Activated CD8-positive, alpha-beta memory T cell treated with anti-CD3 and anti-CD28 coated beads, Interleukin-2, amount 10 ng/mL, durations not matched to agents 7 days and 5 days (primary cell): Measurements from ENCODE around the gene KLHL21. TPM values are rescaled to one million over a fixed set of nuclear protein-coding genes. Genes with fewer than 3 reads are reported as not detected.
"Not testable (repeated sequence)": the region's sequence is repeated elsewhere in the genome, so short reads cannot be mapped to it uniquely, and the experiment has no call there.

ENCODE experiments used
- ATAC-seq: fragments of 150-1000 bp; cut with Tn5 transposase; one replicate; pipeline ENCODE4 v1.10.0; 2021; ENCODE audit warnings: moderate library complexity
- CTCF ChIA-PET: fragments of 350-600 bp; sonication (Branson Sonifier 250); formaldehyde crosslinking; loops from one replicate; lab custom pipeline; 2021; ENCODE audit warnings: antibody characterized with exemption; lab: Charles Lee
- DNase-seq: peaks from one replicate; pipeline ENCODE4 v3.0.0-alpha.2; 2020
- H3K27ac Mint-ChIP-seq: one replicate; pipeline ENCODE4 v1.8.0; 2021; ENCODE audit warnings: mild to moderate bottlenecking, mixed read lengths
- H3K27me3 Mint-ChIP-seq: one replicate; pipeline ENCODE4 v1.8.0; 2021; ENCODE audit warnings: mixed read lengths
- H3K36me3 Mint-ChIP-seq: one replicate; pipeline ENCODE4 v1.8.0; 2021; ENCODE audit warnings: mild to moderate bottlenecking, mixed read lengths
- H3K4me1 Mint-ChIP-seq: one replicate; pipeline ENCODE4 v1.8.0; 2021; ENCODE audit warnings: mixed read lengths
- H3K4me3 Mint-ChIP-seq: one replicate; pipeline ENCODE4 v1.8.0; 2021; ENCODE audit warnings: mild to moderate bottlenecking, moderate library complexity, mixed read lengths
- H3K9me3 Mint-ChIP-seq: one replicate; pipeline ENCODE4 v1.8.0; 2022; ENCODE audit warnings: low read depth, mixed read lengths
- total RNA-seq, 2 experiments: library from RNA; stranded (reverse); gene quantifications; one replicate each; pipeline ENCODE4 v1.2.3, GENCODE V29; 2021

The KLHL21 gene
- total RNA-seq, 2 experiments from 2014 or later, result 23.9 to 28.2 TPM

- no peaks in the 10 kb centered on the region for H3K9me3 Mint-ChIP-seq
- no peaks in the 10 kb centered on the region for H3K36me3 Mint-ChIP-seq
- CTCF ChIA-PET, result interaction anchor here (1.0 to 1.1 kb wide), 2 partner anchors 11 to 14 kb away, joined by 3 read pairs; partner anchors contain the start of gene ZBTB48
- H3K27ac Mint-ChIP-seq, result no peak overlapping the region
- H3K27me3 Mint-ChIP-seq, result no peaks in the 10 kb centered on the region
- no peak overlapping the region for H3K4me3 Mint-ChIP-seq
- no peaks in the 10 kb centered on the region for H3K4me1 Mint-ChIP-seq
- no peak for ATAC-seq
- no peak for DNase-seq
These were observed 33.6 kb downstream of the KLHL21 start for GRCh38 chr1:6569033-6569432.

DNA sequence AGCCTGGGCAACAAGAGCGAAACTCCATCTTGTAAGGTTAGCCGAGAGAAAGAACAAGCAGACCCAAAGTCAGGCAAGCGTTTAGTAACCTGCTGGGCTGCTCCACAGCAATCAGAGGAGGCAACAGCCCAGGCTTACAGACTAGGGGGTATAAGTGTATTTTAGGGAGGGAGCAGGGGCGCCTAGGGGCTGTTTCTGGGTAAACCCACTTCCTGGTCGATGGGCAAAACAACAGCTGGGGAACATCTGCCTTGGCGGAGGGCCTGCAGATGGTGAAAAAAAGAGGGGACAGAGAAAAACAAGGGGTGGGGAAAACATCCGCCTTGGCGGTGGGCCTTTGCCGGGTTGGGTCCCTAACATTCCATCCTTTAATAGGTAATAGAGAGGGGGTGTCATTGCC, 42.4 kb downstream of the KLHL21 start:
- Mint-ChIP-seq H3K4me1 (peaks cover 4% of the 10 kb centered on the region), H3K27ac (no peak overlapping the region), H3K36me3 (no peaks in the 10 kb centered on the region), H3K9me3 (no peaks in the 10 kb centered on the region), H3K27me3 (peaks cover 2% of the 10 kb centered on the region), H3K4me3 (no peak overlapping the region)
- ATAC-seq (no peak), DNase-seq (no peak)
- CTCF ChIA-PET, result interaction anchor here (0.7 to 1.3 kb wide), 3 partner anchors 40 to 641 kb away, joined by 3 read pairs; no protein-coding TSS in a partner anchor

GRCh38 chr1:6559161-6559560, 43.5 kb downstream of the KLHL21 start:
- CTCF ChIA-PET, result interaction anchor here (0.8 kb wide), 1 partner anchor 12 kb away, joined by 3 read pairs; no protein-coding TSS in a partner anchor
- peaks cover 11% of the 10 kb centered on the region for H3K4me1 Mint-ChIP-seq
- not testable (repeated sequence) for H3K27ac Mint-ChIP-seq, ATAC-seq, H3K9me3 Mint-ChIP-seq, H3K36me3 Mint-ChIP-seq, DNase-seq, H3K4me3 Mint-ChIP-seq, H3K27me3 Mint-ChIP-seq

DNA sequence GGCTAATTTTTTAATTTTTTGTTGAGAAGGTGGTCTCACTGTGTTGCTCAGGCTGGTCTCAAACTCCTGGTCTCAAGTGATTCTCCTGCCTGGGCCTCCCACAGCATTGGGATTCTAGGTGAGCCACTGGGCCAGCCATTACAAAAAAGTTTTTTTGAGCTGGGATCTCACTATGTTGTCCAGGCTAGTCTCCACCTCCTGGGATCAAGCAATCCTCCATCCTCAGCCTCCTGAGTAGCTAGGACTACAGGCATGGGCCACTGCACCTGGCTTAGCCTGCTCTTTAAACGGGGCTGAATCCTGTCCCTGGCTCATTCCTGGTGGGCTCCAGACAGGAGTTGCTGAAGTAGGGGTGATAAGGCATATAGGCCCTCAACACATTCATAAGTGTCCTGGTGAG, 45.1 kb downstream of the KLHL21 start:
- Mint-ChIP-seq H3K27ac (no peak overlapping the region), H3K27me3 (peaks cover 2% of the 10 kb centered on the region), H3K4me3 (no peak overlapping the region), H3K9me3 (no peaks in the 10 kb centered on the region), H3K36me3 (no peaks in the 10 kb centered on the region), H3K4me1 (peaks cover 17% of the 10 kb centered on the region)
- CTCF ChIA-PET, result interaction anchor here (1.1 to 1.3 kb wide), 2 partner anchors 34 to 88 kb away, joined by 3 to 4 read pairs; no protein-coding TSS in a partner anchor
- DNase-seq (no peak), ATAC-seq (no peak)

GRCh38 chr1:6554907-6555778, 47.5 kb downstream of the KLHL21 start, which contains the start of gene TAS1R1:
TSS of gene TAS1R1 (plus strand) at chr1:6555307. CDS start at chr1:6555374, 67 bp downstream.
- H3K4me1 Mint-ChIP-seq, result peaks cover 20% of the 10 kb centered on the region
- no peak for DNase-seq
- peaks cover 5% of the 10 kb centered on the region for H3K36me3 Mint-ChIP-seq
- ATAC-seq, result no peak
- H3K4me3 Mint-ChIP-seq, result peak within 1 kb of the TSS; percentile 76
- peak within 1 kb of the TSS; percentile 54 for H3K27ac Mint-ChIP-seq
- CTCF ChIA-PET, result interaction anchor here (0.7 to 3.0 kb wide), 39 partner anchors 11 to 238 kb away, joined by 3 to 33 read pairs (median 4); partner anchors contain the start of genes DNAJC11, KLHL21, PLEKHG5 and THAP3
- H3K9me3 Mint-ChIP-seq, result no peaks in the 10 kb centered on the region
- no peaks in the 10 kb centered on the region for H3K27me3 Mint-ChIP-seq

DNA sequence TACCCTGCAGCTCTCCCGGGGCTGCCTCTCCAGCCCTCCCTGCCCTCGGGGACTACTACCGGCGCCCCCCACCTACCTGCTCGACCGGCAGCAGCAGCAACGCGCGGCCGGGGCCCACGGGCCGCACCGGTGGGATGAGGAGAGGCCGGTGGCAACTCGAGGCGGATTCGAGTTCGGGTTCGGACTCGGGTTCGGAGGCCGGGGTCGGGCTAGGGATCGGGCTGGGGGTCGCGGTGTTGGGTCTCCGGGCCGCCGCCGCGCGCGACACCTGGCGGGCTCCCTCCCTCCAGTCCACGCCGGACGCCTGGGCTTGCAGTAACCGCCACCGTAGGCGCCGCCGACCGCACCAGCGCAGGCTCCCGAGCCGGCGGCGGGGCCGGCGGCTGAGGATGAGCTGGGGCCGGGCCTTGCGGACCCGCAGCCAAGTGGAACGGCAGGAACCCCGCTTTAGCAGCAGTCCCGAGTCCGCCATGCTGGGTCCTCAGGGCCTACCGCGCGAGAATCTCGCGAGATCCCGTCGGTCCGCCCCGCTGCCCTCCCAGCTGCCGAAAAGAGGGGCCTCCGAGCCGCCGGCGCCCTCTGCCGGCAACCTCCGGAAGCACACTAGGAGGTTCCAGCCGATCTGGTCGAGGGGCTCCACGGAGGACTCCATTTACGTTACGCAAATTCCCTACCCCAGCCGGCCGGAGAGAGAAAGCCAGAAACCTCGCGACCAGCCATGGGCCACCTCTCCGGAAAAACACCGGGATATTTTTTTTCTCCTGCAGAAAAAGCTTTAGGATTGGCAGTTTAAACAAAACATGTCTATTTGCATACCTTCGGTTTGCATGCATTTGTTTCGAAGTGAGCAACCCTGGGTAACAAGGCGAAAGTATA, 48.4 kb downstream of the KLHL21 start, which contains the start of gene NOL9:
Gene NOL9, minus strand, starts transcription at position 483 of the 876 bp plus-strand sequence. Its CDS starts 11 bp downstream, at position 472.
- Mint-ChIP-seq H3K27me3 (no peaks in the 10 kb centered on the region), H3K9me3 (no peaks in the 10 kb centered on the region), H3K36me3 (peaks cover 11% of the 10 kb centered on the region), H3K4me3 (peak within 1 kb of the TSS; percentile 76), H3K27ac (peak within 1 kb of the TSS; percentile 64), H3K4me1 (peaks cover 19% of the 10 kb centered on the region)
- DNase-seq (peak; percentile 97), ATAC-seq (peak; percentile 98)
- CTCF ChIA-PET, result interaction anchor here (0.7 to 3.0 kb wide), 40 partner anchors 10 to 237 kb away, joined by 3 to 33 read pairs (median 4); partner anchors contain the start of genes DNAJC11, KLHL21, PLEKHG5 and THAP3

GRCh38 chr1:6547301-6547700, 55.4 kb downstream of the KLHL21 start:
- Mint-ChIP-seq H3K4me1 (peaks cover 35% of the 10 kb centered on the region), H3K4me3 (no peak overlapping the region), H3K36me3 (peaks cover 48% of the 10 kb centered on the region), H3K27ac (peak overlapping the region; percentile 84), H3K27me3 (no peaks in the 10 kb centered on the region), H3K9me3 (no peaks in the 10 kb centered on the region)
- DNase-seq, result no peak
- CTCF ChIA-PET, result interaction anchor here (0.7 to 1.2 kb wide), 2 partner anchors 12 to 58 kb away, joined by 3 read pairs; no protein-coding TSS in a partner anchor
- no peak for ATAC-seq

- Mint-ChIP-seq H3K36me3 (peaks cover 50% of the 10 kb centered on the region), H3K27me3 (no peaks in the 10 kb centered on the region), H3K9me3 (no peaks in the 10 kb centered on the region), H3K4me1 (peaks cover 31% of the 10 kb centered on the region), H3K27ac (peak overlapping the region; percentile 84), H3K4me3 (no peak overlapping the region)
- ATAC-seq, result no peak
- CTCF ChIA-PET, result interaction anchor here (0.7 to 4.8 kb wide), 2 partner anchors 8 to 57 kb away, joined by 3 to 27 read pairs; partner anchors contain the start of genes NOL9 and TAS1R1
- DNase-seq, result no peak
These were observed 56.3 kb downstream of the KLHL21 start for GRCh38 chr1:6546326-6546725.

GRCh38 chr1:6545276-6546112, 57.2 kb downstream of the KLHL21 start:
- Mint-ChIP-seq H3K27ac (peak overlapping the region; percentile 84), H3K36me3 (peaks cover 54% of the 10 kb centered on the region), H3K4me1 (peaks cover 31% of the 10 kb centered on the region), H3K4me3 (no peak overlapping the region), H3K27me3 (no peaks in the 10 kb centered on the region), H3K9me3 (no peaks in the 10 kb centered on the region)
- CTCF ChIA-PET, result interaction anchor here (0.8 to 4.8 kb wide), 3 partner anchors 9 to 26 kb away, joined by 4 to 27 read pairs (median 6); partner anchors contain the start of genes NOL9 and TAS1R1
- peak; percentile 66 for ATAC-seq
- no peak for DNase-seq

- CTCF ChIA-PET, result interaction anchor here (0.9 to 4.8 kb wide), 2 partner anchors 9 to 26 kb away, joined by 4 to 27 read pairs; partner anchors contain the start of genes NOL9 and TAS1R1
- Mint-ChIP-seq H3K4me3 (no peak overlapping the region), H3K27ac (peak overlapping the region; percentile 80), H3K4me1 (peaks cover 31% of the 10 kb centered on the region), H3K36me3 (peaks cover 50% of the 10 kb centered on the region), H3K9me3 (no peaks in the 10 kb centered on the region), H3K27me3 (no peaks in the 10 kb centered on the region)
- ATAC-seq (peak; percentile 37), DNase-seq (no peak)
These were observed 57.8 kb downstream of the KLHL21 start for GRCh38 chr1:6544831-6545230.
